ENCODE results near the gene TRIM17.
A peak's percentile ranks its signal among the peaks of the same experiment; 100 is the strongest.

TRIM17 gene

GRCh38 chr1:228415853-228416216 lies 826 bp downstream of the TRIM17 start:
- DNase-seq (ENCODE audit: low spot score), result peak; percentile 59

- no peak for DNase-seq (ENCODE audit: low spot score)
These were observed 1.4 kb downstream of the TRIM17 start for GRCh38 chr1:228415221-228415620.

- no peak for DNase-seq (ENCODE audit: low spot score)
These were observed 2.0 kb downstream of the TRIM17 start for GRCh38 chr1:228414511-228415211.

- DNase-seq (ENCODE audit: low spot score), result no peak
These were observed 3.2 kb downstream of the TRIM17 start for GRCh38 chr1:228413241-228414010.

- DNase-seq (ENCODE audit: low spot score), result no peak
These were observed 4.9 kb downstream of the TRIM17 start for GRCh38 chr1:228411548-228412430.

- DNase-seq (ENCODE audit: low spot score), result no peak
These were observed 5.5 kb downstream of the TRIM17 start for GRCh38 chr1:228411121-228411520.

- no peak for DNase-seq (ENCODE audit: low spot score)
These were observed 6.0 kb downstream of the TRIM17 start for GRCh38 chr1:228410671-228411070.

GRCh38 chr1:228410015-228410414 lies 6.6 kb downstream of the TRIM17 start:
- DNase-seq (ENCODE audit: low spot score), result no peak

- DNase-seq (ENCODE audit: low spot score), result no peak
These were observed 7.5 kb downstream of the TRIM17 start for GRCh38 chr1:228408869-228409805.

- DNase-seq (ENCODE audit: low spot score), result no peak
These were observed 8.4 kb downstream of the TRIM17 start for GRCh38 chr1:228408041-228408868.

GRCh38 chr1:228407106-228408040 lies 9.3 kb downstream of the TRIM17 start:
- DNase-seq (ENCODE audit: low spot score), result no peak

- DNase-seq (ENCODE audit: low spot score), result no peak
These were observed 10.8 kb downstream of the TRIM17 start for GRCh38 chr1:228405979-228406228.

GRCh38 chr1:228405200-228405978 lies 11.3 kb downstream of the TRIM17 start:
- no peak for DNase-seq (ENCODE audit: low spot score)

GRCh38 chr1:228404107-228404720 lies 12.4 kb downstream of the TRIM17 start:
- DNase-seq (ENCODE audit: low spot score), result no peak

GRCh38 chr1:228403231-228403631 lies 13.4 kb downstream of the TRIM17 start:
- no peak for DNase-seq (ENCODE audit: low spot score)

GRCh38 chr1:228402641-228403025 lies 14.0 kb downstream of the TRIM17 start:
- DNase-seq (ENCODE audit: low spot score), result no peak

GRCh38 chr1:228401782-228402640 lies 14.7 kb downstream of the TRIM17 start:
- DNase-seq (ENCODE audit: low spot score), result no peak
